Ovary (tissue), 3 donors: ENCODE measurements around the gene ZBTB45.

Source experiments
- CTCF ChIP-seq, 3 donors: fragments of 450-650 bp in 2 of 3; fragments of 200-600 bp in 1 of 3; IDR thresholded peaks; one replicate each; pipeline versions ENCODE4 v1.5.1 to v1.8.0; 2016 to 2022; ENCODE audit warnings: antibody characterized with exemption in 3 of 3, mild to moderate bottlenecking in 1 of 3
- POLR2A ChIP-seq: fragments of 450-650 bp; IDR thresholded peaks from one replicate; pipeline ENCODE4 v1.6.1; 2017; ENCODE audit warnings: antibody characterized with exemption, mild to moderate bottlenecking, moderate library complexity
- donor health status: DM: no; HTN: no; CAD: no.

GRCh38 chr19:58477130-58477529 lies 42.5 kb downstream of the ZBTB45 start:
- TF ChIP-seq CTCF (IDR thresholded peaks at IDR 0.05) (no peak), POLR2A (no peak)
